ENCODE measurements around the gene SEMA6D.

GRCh38 chr15:47750030-47750739, 32.9 kb downstream of the SEMA6D start:
- TF ChIP-seq, protein P1, sequence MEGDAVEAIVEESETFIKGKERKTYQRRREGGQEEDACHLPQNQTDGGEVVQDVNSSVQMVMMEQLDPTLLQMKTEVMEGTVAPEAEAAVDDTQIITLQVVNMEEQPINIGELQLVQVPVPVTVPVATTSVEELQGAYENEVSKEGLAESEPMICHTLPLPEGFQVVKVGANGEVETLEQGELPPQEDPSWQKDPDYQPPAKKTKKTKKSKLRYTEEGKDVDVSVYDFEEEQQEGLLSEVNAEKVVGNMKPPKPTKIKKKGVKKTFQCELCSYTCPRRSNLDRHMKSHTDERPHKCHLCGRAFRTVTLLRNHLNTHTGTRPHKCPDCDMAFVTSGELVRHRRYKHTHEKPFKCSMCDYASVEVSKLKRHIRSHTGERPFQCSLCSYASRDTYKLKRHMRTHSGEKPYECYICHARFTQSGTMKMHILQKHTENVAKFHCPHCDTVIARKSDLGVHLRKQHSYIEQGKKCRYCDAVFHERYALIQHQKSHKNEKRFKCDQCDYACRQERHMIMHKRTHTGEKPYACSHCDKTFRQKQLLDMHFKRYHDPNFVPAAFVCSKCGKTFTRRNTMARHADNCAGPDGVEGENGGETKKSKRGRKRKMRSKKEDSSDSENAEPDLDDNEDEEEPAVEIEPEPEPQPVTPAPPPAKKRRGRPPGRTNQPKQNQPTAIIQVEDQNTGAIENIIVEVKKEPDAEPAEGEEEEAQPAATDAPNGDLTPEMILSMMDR (IDR thresholded peaks at IDR 0.05): no peak
- TF ChIP-seq POLR2A (IDR thresholded peaks at IDR 0.05) (no peak), POLR2AphosphoS5 (IDR thresholded peaks at IDR 0.05) (no peak), EP300 (IDR thresholded peaks at IDR 0.05) (no peak)

Measured in sigmoid colon (tissue), 4 donors.